Rectal smooth muscle tissue (tissue), 1 donor: ENCODE data around the gene SLC38A1.

Experiments used
- H3K27ac ChIP-seq: one replicate; pipeline ENCODE4 v1.7.0; 2013; ENCODE audit warnings: low read depth, low read length, inconsistent platforms
- H3K27me3 ChIP-seq: one replicate; pipeline ENCODE4 v1.7.0; 2013; ENCODE audit warnings: low read length; ENCODE audit not compliant: control insufficient read depth, insufficient read depth
- H3K36me3 ChIP-seq: one replicate; pipeline ENCODE4 v1.7.0; 2013; ENCODE audit warnings: low read length; ENCODE audit not compliant: control insufficient read depth, insufficient read depth
- H3K4me1 ChIP-seq: one replicate; pipeline ENCODE4 v1.7.0; 2013; ENCODE audit warnings: low read length; ENCODE audit not compliant: control insufficient read depth, insufficient read depth
- H3K4me3 ChIP-seq: one replicate; pipeline ENCODE4 v1.7.0; 2013; ENCODE audit warnings: low read length
- H3K9ac ChIP-seq: one replicate; pipeline ENCODE4 v1.7.0; 2013; ENCODE audit warnings: low read length

The SLC38A1 gene

GRCh38 chr12:46147144-46147543 is 121.7 kb downstream of the SLC38A1 start:
- Histone ChIP-seq H3K27ac (no peak overlapping the region), H3K9ac (no peak overlapping the region), H3K27me3 (no peaks in the 10 kb centered on the region), H3K36me3 (no peaks in the 10 kb centered on the region), H3K4me1 (no peaks in the 10 kb centered on the region), H3K4me3 (no peak overlapping the region)

- H3K27me3 ChIP-seq = no peaks in the 10 kb centered on the region
- no peaks in the 10 kb centered on the region for H3K4me1 ChIP-seq
- no peak overlapping the region for H3K4me3 ChIP-seq
These were observed 123.0 kb downstream of the SLC38A1 start for GRCh38 chr12:46145881-46146280.

GRCh38 chr12:46144433-46144832 is 124.4 kb downstream of the SLC38A1 start:
- H3K9ac ChIP-seq = no peak overlapping the region
- no peaks in the 10 kb centered on the region for H3K27me3 ChIP-seq
- no peak overlapping the region for H3K4me3 ChIP-seq
- no peaks in the 10 kb centered on the region for H3K4me1 ChIP-seq
- no peak overlapping the region for H3K27ac ChIP-seq
- no peaks in the 10 kb centered on the region for H3K36me3 ChIP-seq

More at GRCh38 chr12:46145881-46146280, 123.0 kb downstream of the SLC38A1 start:
- Histone ChIP-seq H3K9ac (no peak overlapping the region), H3K27ac (no peak overlapping the region), H3K36me3 (no peaks in the 10 kb centered on the region)

- Histone ChIP-seq H3K4me3 (no peak overlapping the region), H3K9ac (no peak overlapping the region), H3K4me1 (no peaks in the 10 kb centered on the region), H3K27ac (no peak overlapping the region), H3K27me3 (no peaks in the 10 kb centered on the region), H3K36me3 (no peaks in the 10 kb centered on the region)
These were observed 132.6 kb downstream of the SLC38A1 start for GRCh38 chr12:46136249-46136648.

GRCh38 chr12:46135750-46136149 is 133.1 kb downstream of the SLC38A1 start:
- H3K27ac ChIP-seq = no peak overlapping the region

GRCh38 chr12:46134852-46135251 is 134.0 kb downstream of the SLC38A1 start:
- H3K4me1 ChIP-seq = no peaks in the 10 kb centered on the region
- no peaks in the 10 kb centered on the region for H3K27me3 ChIP-seq
- no peak overlapping the region for H3K9ac ChIP-seq
- no peak overlapping the region for H3K27ac ChIP-seq
- H3K4me3 ChIP-seq = no peak overlapping the region
- no peaks in the 10 kb centered on the region for H3K36me3 ChIP-seq

More at GRCh38 chr12:46135750-46136149, 133.1 kb downstream of the SLC38A1 start:
- H3K4me3 ChIP-seq = no peak overlapping the region
- H3K36me3 ChIP-seq = no peaks in the 10 kb centered on the region
- no peaks in the 10 kb centered on the region for H3K4me1 ChIP-seq
- no peaks in the 10 kb centered on the region for H3K27me3 ChIP-seq
- no peak overlapping the region for H3K9ac ChIP-seq

- Histone ChIP-seq H3K27ac (no peak overlapping the region), H3K36me3 (no peaks in the 10 kb centered on the region), H3K4me3 (no peak overlapping the region), H3K9ac (no peak overlapping the region), H3K4me1 (no peaks in the 10 kb centered on the region), H3K27me3 (no peaks in the 10 kb centered on the region)
These were observed 134.5 kb downstream of the SLC38A1 start for GRCh38 chr12:46134205-46134811.

GRCh38 chr12:46133751-46134150 is 135.1 kb downstream of the SLC38A1 start:
- Histone ChIP-seq H3K4me1 (no peaks in the 10 kb centered on the region), H3K27ac (no peak overlapping the region), H3K9ac (no peak overlapping the region), H3K36me3 (no peaks in the 10 kb centered on the region), H3K27me3 (no peaks in the 10 kb centered on the region), H3K4me3 (no peak overlapping the region)
